ENCODE results near the gene MMP8. TPM values are rescaled to one million over a fixed set of nuclear protein-coding genes. Genes with fewer than 3 reads are reported as not detected.

Gene MMP8
- total RNA-seq, 1 experiment from 2014 or later = not detected

GRCh38 chr11:102712137-102712536 is 12.6 kb downstream of the MMP8 start:
- Histone ChIP-seq H3K4me1 (ENCODE audit: low read length) (peaks cover 7% of the 10 kb centered on the region), H4K20me1 (ENCODE audit: insufficient read depth, low read depth, low read length) (no peaks in the 10 kb centered on the region), H3K9me3 (ENCODE audit: low read length) (no peaks in the 10 kb centered on the region), H3K9me2 (replicated peaks; ENCODE audit: insufficient read depth, low read length) (no peaks in the 10 kb centered on the region), H3K79me2 (ENCODE audit: low read length) (no peaks in the 10 kb centered on the region), H3K4me2 (ENCODE audit: low read depth, low read length, poor library complexity, severe bottlenecking) (no peak overlapping the region), H3K36me3 (ENCODE audit: insufficient read depth, low read length) (no peaks in the 10 kb centered on the region), H3K4me3 (ENCODE audit: low read length) (no peak overlapping the region), H3K9ac (ENCODE audit: low read length) (no peak overlapping the region), H3K27ac (ENCODE audit: low read length) (no peak overlapping the region), H3K27me3 (ENCODE audit: low read length) (no peaks in the 10 kb centered on the region), H2AFZ (ENCODE audit: low read length) (no peak overlapping the region)
- no peak for DNase-seq

- H3K9ac ChIP-seq (ENCODE audit: low read length) = no peak overlapping the region
- H3K79me2 ChIP-seq (ENCODE audit: low read length) = no peaks in the 10 kb centered on the region
- no peaks in the 10 kb centered on the region for H3K9me2 ChIP-seq (replicated peaks; ENCODE audit: insufficient read depth, low read length)
- H2AFZ ChIP-seq (ENCODE audit: low read length) = no peak overlapping the region
- H3K27ac ChIP-seq (ENCODE audit: low read length) = no peak overlapping the region
- DNase-seq = no peak
- no peaks in the 10 kb centered on the region for H3K4me1 ChIP-seq (ENCODE audit: low read length)
- H3K36me3 ChIP-seq (ENCODE audit: insufficient read depth, low read length) = no peaks in the 10 kb centered on the region
- no peaks in the 10 kb centered on the region for H3K9me3 ChIP-seq (ENCODE audit: low read length)
- no peaks in the 10 kb centered on the region for H3K27me3 ChIP-seq (ENCODE audit: low read length)
- no peaks in the 10 kb centered on the region for H4K20me1 ChIP-seq (ENCODE audit: insufficient read depth, low read depth, low read length)
- no peak overlapping the region for H3K4me3 ChIP-seq (ENCODE audit: low read length)
- no peak overlapping the region for H3K4me2 ChIP-seq (ENCODE audit: low read depth, low read length, poor library complexity, severe bottlenecking)
Measured at GRCh38 chr11:102709201-102709945, 15.4 kb downstream of the MMP8 start.

- no peaks in the 10 kb centered on the region for H3K9me3 ChIP-seq (ENCODE audit: low read length)
- no peaks in the 10 kb centered on the region for H3K4me1 ChIP-seq (ENCODE audit: low read length)
- no peak overlapping the region for H3K4me3 ChIP-seq (ENCODE audit: low read length)
Measured at GRCh38 chr11:102708654-102709053, 16.1 kb downstream of the MMP8 start.

GRCh38 chr11:102705626-102706025 is 19.1 kb downstream of the MMP8 start, which contains the start of gene MMP27:
TSS of gene MMP27 (minus strand) at chr11:102705769. CDS start at chr11:102705714, 55 bp downstream.
- DNase-seq = no peak
- H3K36me3 ChIP-seq (ENCODE audit: insufficient read depth, low read length) = no peaks in the 10 kb centered on the region
- H3K9me2 ChIP-seq (replicated peaks; ENCODE audit: insufficient read depth, low read length) = no peaks in the 10 kb centered on the region
- no peak within 1 kb of the TSS for H3K27ac ChIP-seq (ENCODE audit: low read length)
- H2AFZ ChIP-seq (ENCODE audit: low read length) = no peak within 1 kb of the TSS
- no peaks in the 10 kb centered on the region for H4K20me1 ChIP-seq (ENCODE audit: insufficient read depth, low read depth, low read length)
- H3K4me2 ChIP-seq (ENCODE audit: low read depth, low read length, poor library complexity, severe bottlenecking) = no peak within 1 kb of the TSS
- H3K79me2 ChIP-seq (ENCODE audit: low read length) = no peaks in the 10 kb centered on the region
- H3K9me3 ChIP-seq (ENCODE audit: low read length) = no peaks in the 10 kb centered on the region
- no peak within 1 kb of the TSS for H3K9ac ChIP-seq (ENCODE audit: low read length)
- H3K4me1 ChIP-seq (ENCODE audit: low read length) = no peaks in the 10 kb centered on the region
- no peak within 1 kb of the TSS for H3K4me3 ChIP-seq (ENCODE audit: low read length)
- no peaks in the 10 kb centered on the region; the same call in 1 of the 2 replicates for H3K27me3 ChIP-seq (ENCODE audit: low read length)

More at GRCh38 chr11:102708654-102709053, 16.1 kb downstream of the MMP8 start:
- H3K27me3 ChIP-seq (ENCODE audit: low read length) = no peaks in the 10 kb centered on the region; the same call in 1 of the 2 replicates
- no peak for DNase-seq
- H3K9ac ChIP-seq (ENCODE audit: low read length) = no peak overlapping the region
- no peaks in the 10 kb centered on the region for H3K36me3 ChIP-seq (ENCODE audit: insufficient read depth, low read length)
- H3K4me2 ChIP-seq (ENCODE audit: low read depth, low read length, poor library complexity, severe bottlenecking) = no peak overlapping the region
- no peaks in the 10 kb centered on the region for H3K79me2 ChIP-seq (ENCODE audit: low read length)
- H2AFZ ChIP-seq (ENCODE audit: low read length) = no peak overlapping the region
- H4K20me1 ChIP-seq (ENCODE audit: insufficient read depth, low read depth, low read length) = no peaks in the 10 kb centered on the region
- H3K9me2 ChIP-seq (replicated peaks; ENCODE audit: insufficient read depth, low read length) = no peaks in the 10 kb centered on the region
- no peak overlapping the region for H3K27ac ChIP-seq (ENCODE audit: low read length)

GRCh38 chr11:102704841-102705240 is 19.9 kb downstream of the MMP8 start:
- Histone ChIP-seq H3K9me3 (ENCODE audit: low read length) (no peaks in the 10 kb centered on the region), H3K9me2 (replicated peaks; ENCODE audit: insufficient read depth, low read length) (no peaks in the 10 kb centered on the region), H2AFZ (ENCODE audit: low read length) (no peak overlapping the region), H3K9ac (ENCODE audit: low read length) (no peak overlapping the region), H3K79me2 (ENCODE audit: low read length) (no peaks in the 10 kb centered on the region), H3K27ac (ENCODE audit: low read length) (no peak overlapping the region), H3K36me3 (ENCODE audit: insufficient read depth, low read length) (no peaks in the 10 kb centered on the region), H4K20me1 (ENCODE audit: insufficient read depth, low read depth, low read length) (no peaks in the 10 kb centered on the region), H3K27me3 (ENCODE audit: low read length) (no peaks in the 10 kb centered on the region; the same call in 1 of the 2 replicates), H3K4me2 (ENCODE audit: low read depth, low read length, poor library complexity, severe bottlenecking) (no peak overlapping the region), H3K4me3 (ENCODE audit: low read length) (no peak overlapping the region), H3K4me1 (ENCODE audit: low read length) (no peaks in the 10 kb centered on the region)
- no peak for DNase-seq

GRCh38 chr11:102703826-102704493 is 20.8 kb downstream of the MMP8 start:
- H3K4me2 ChIP-seq (ENCODE audit: low read depth, low read length, poor library complexity, severe bottlenecking) = no peak overlapping the region
- DNase-seq = no peak
- no peaks in the 10 kb centered on the region for H3K79me2 ChIP-seq (ENCODE audit: low read length)
- H3K9me2 ChIP-seq (replicated peaks; ENCODE audit: insufficient read depth, low read length) = no peaks in the 10 kb centered on the region
- no peaks in the 10 kb centered on the region for H4K20me1 ChIP-seq (ENCODE audit: insufficient read depth, low read depth, low read length)
- no peak overlapping the region for H3K4me3 ChIP-seq (ENCODE audit: low read length)
- H3K9ac ChIP-seq (ENCODE audit: low read length) = no peak overlapping the region
- no peak overlapping the region for H2AFZ ChIP-seq (ENCODE audit: low read length)
- no peak overlapping the region for H3K27ac ChIP-seq (ENCODE audit: low read length)
- H3K27me3 ChIP-seq (ENCODE audit: low read length) = no peaks in the 10 kb centered on the region; the same call in 1 of the 2 replicates
- no peaks in the 10 kb centered on the region for H3K4me1 ChIP-seq (ENCODE audit: low read length)
- H3K36me3 ChIP-seq (ENCODE audit: insufficient read depth, low read length) = no peaks in the 10 kb centered on the region
- no peaks in the 10 kb centered on the region for H3K9me3 ChIP-seq (ENCODE audit: low read length)

- no peak overlapping the region for H3K27ac ChIP-seq (ENCODE audit: low read length)
- H3K9me3 ChIP-seq (ENCODE audit: low read length) = no peaks in the 10 kb centered on the region
- H3K27me3 ChIP-seq (ENCODE audit: low read length) = peaks cover 3% of the 10 kb centered on the region; the same call in 1 of the 2 replicates
- no peaks in the 10 kb centered on the region for H3K79me2 ChIP-seq (ENCODE audit: low read length)
- no peaks in the 10 kb centered on the region for H3K4me1 ChIP-seq (ENCODE audit: low read length)
- no peaks in the 10 kb centered on the region for H3K36me3 ChIP-seq (ENCODE audit: insufficient read depth, low read length)
- no peaks in the 10 kb centered on the region for H3K9me2 ChIP-seq (replicated peaks; ENCODE audit: insufficient read depth, low read length)
- no peak overlapping the region for H3K4me3 ChIP-seq (ENCODE audit: low read length)
- no peak overlapping the region for H2AFZ ChIP-seq (ENCODE audit: low read length)
- H4K20me1 ChIP-seq (ENCODE audit: insufficient read depth, low read depth, low read length) = no peaks in the 10 kb centered on the region
- no peak overlapping the region for H3K4me2 ChIP-seq (ENCODE audit: low read depth, low read length, poor library complexity, severe bottlenecking)
- DNase-seq = no peak
- no peak overlapping the region for H3K9ac ChIP-seq (ENCODE audit: low read length)
Measured at GRCh38 chr11:102695201-102695600, 29.6 kb downstream of the MMP8 start.

- Histone ChIP-seq H3K36me3 (ENCODE audit: insufficient read depth, low read length) (no peaks in the 10 kb centered on the region), H3K9me2 (replicated peaks; ENCODE audit: insufficient read depth, low read length) (no peaks in the 10 kb centered on the region), H3K9ac (ENCODE audit: low read length) (no peak overlapping the region), H4K20me1 (ENCODE audit: insufficient read depth, low read depth, low read length) (no peaks in the 10 kb centered on the region), H3K4me3 (ENCODE audit: low read length) (no peak overlapping the region), H3K4me2 (ENCODE audit: low read depth, low read length, poor library complexity, severe bottlenecking) (no peak overlapping the region), H2AFZ (ENCODE audit: low read length) (no peak overlapping the region), H3K27me3 (ENCODE audit: low read length) (no peaks in the 10 kb centered on the region), H3K27ac (ENCODE audit: low read length) (no peak overlapping the region), H3K79me2 (ENCODE audit: low read length) (no peaks in the 10 kb centered on the region), H3K4me1 (ENCODE audit: low read length) (no peaks in the 10 kb centered on the region), H3K9me3 (ENCODE audit: low read length) (no peaks in the 10 kb centered on the region)
- DNase-seq = no peak
Measured at GRCh38 chr11:102685754-102686153, 39.0 kb downstream of the MMP8 start.
